GM13976 (cell line): ENCODE measurements around the gene FARS2.

Experiments used
- DNase-seq: peaks from one replicate; pipeline ENCODE4 v3.0.0; 2012; ENCODE audit warnings: low spot score
- CTCF ChIP-seq: IDR thresholded peaks from 2 replicates; pipeline ENCODE4 v1.5.1; 2012; ENCODE audit warnings: borderline replicate concordance, mild to moderate bottlenecking; ENCODE audit not compliant: insufficient read depth; ENCODE audit errors: extremely low read depth, missing control alignments, control extremely low read depth
- in situ Hi-C: fragments of 300-500 bp; cut with MboI; formaldehyde crosslinking; loops from one replicate; pipeline ENCODE4 v1.12.0; 2022; ENCODE audit warnings: low sequenced_read_pairs, mixed read lengths, inconsistent platforms; ENCODE audit not compliant: unreplicated experiment

The FARS2 gene

GRCh38 chr6:5710516-5710915 is 449.2 kb downstream of the FARS2 start:
- DNase-seq: no peak
- in situ Hi-C loops: no loop called here
- TF ChIP-seq CTCF: no peak

- in situ Hi-C loops: no loop called here
- TF ChIP-seq CTCF: no peak
Observed at GRCh38 chr6:5710936-5711335, 449.6 kb downstream of the FARS2 start.

GRCh38 chr6:5712349-5713215 is 451.3 kb downstream of the FARS2 start:
- in situ Hi-C loops: no loop called here
- no peak for DNase-seq
- no peak for TF ChIP-seq CTCF

More at GRCh38 chr6:5710936-5711335, 449.6 kb downstream of the FARS2 start:
- DNase-seq: no peak

GRCh38 chr6:5713519-5713918 is 452.2 kb downstream of the FARS2 start:
- in situ Hi-C loops: no loop called here
- TF ChIP-seq CTCF: no peak
- no peak for DNase-seq

- no peak for TF ChIP-seq CTCF
- in situ Hi-C loops: no loop called here
- DNase-seq: no peak
Observed at GRCh38 chr6:5718231-5718947, 457.1 kb downstream of the FARS2 start.

GRCh38 chr6:5723841-5724691 is 462.8 kb downstream of the FARS2 start:
- TF ChIP-seq CTCF: no peak
- DNase-seq: peak; percentile 84
- in situ Hi-C loops: no loop called here
